Measurements from ENCODE around the gene PHOX2B.

PHOX2B gene

DNA sequence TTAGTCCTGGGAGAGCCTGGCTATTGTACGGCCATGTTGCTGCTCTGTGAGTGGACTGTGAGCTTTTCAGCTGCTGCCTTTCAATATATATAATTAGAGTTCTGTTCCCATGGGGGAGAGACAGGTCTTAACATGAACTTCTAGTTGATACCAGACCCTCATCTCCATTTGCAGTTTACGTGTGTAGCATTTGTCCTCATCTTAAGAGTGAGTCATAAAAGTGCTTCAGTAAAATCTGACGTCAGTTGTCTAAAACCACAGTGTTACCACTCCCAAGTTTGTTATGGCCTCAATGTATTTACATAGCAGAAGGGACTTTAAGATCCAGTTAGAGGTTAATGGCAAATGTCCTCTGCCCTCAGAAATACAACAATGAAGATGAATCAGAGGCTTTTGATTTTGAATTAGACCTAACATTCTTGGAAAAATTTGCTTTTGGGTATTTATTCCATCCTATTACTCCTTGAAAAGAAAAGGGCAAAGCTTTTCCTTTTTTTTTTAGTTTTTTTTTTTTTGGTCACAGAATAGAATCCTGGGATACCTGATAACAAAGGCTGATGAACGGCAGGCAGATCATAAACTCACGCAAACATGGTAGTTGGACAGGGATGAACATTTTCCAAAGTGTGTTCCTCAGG is 38.6 kb downstream of the PHOX2B start:
- DNase-seq: no peak

GRCh38 chr4:41703785-41704184 is 44.7 kb downstream of the PHOX2B start:
- DNase-seq: no peak

- no peak for DNase-seq
Observed at GRCh38 chr4:41702770-41703169, 45.8 kb downstream of the PHOX2B start.

GRCh38 chr4:41701983-41702382 is 46.5 kb downstream of the PHOX2B start:
- no peak for DNase-seq

GRCh38 chr4:41696763-41697162 is 51.8 kb downstream of the PHOX2B start:
- DNase-seq: no peak

DNA sequence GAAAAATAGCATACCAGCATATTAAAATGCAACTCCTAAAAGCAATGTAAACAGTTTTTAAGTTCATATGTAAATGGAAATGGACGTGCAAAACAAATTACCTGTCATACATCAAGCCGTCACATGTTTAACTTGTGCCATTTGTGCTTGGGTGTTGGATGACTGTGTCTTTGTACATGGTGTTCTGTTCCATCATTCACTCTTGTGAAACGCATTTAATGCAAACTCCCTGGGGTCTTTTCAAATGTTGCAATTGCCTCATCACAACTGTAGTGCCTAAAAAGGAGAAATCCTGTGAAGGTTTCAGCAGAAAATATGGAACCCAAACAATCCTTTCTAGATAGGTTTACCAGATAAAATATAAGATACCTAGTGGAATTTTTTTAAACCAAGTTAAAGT is 52.4 kb downstream of the PHOX2B start:
- DNase-seq: no peak

All from NCI-H2171 (cell line).